ENCODE data around the gene SMPD3. TPM values are rescaled to one million over a fixed set of nuclear protein-coding genes. Genes with fewer than 3 reads are reported as not detected.

SMPD3 gene
- total and polyA plus RNA-seq, 2 of the 4 experiments (the other 2 are of a cell fraction) = not detected

GRCh38 chr16:68358951-68359350, 89.4 kb downstream of the SMPD3 start:
- ChIA-PET CTCF (no interaction called here), POLR2A (ENCODE audit: unreplicated experiment) (no interaction called here)
- Histone ChIP-seq H3K14ac (replicated peaks; ENCODE audit: low read depth, low read length) (no peak overlapping the region), H3K4me1 (ENCODE audit: control insufficient read depth, insufficient read depth, low read length) (no peaks in the 10 kb centered on the region), H2AFZ (replicated peaks; ENCODE audit: low read length, poor library complexity) (no peak overlapping the region), H3K9me1 (ENCODE audit: insufficient read depth, low read length) (no peaks in the 10 kb centered on the region), H3K4me2 (ENCODE audit: low read depth, low read length) (no peak overlapping the region), H3K9me3 (ENCODE audit: control insufficient read depth, insufficient read depth, low read length) (no peaks in the 10 kb centered on the region), H2BK15ac (ENCODE audit: low read depth, low read length) (no peak overlapping the region), H3K23ac (ENCODE audit: low read depth, low read length) (no peak overlapping the region), H2BK120ac (ENCODE audit: low read depth, low read length) (no peak overlapping the region), H3K56ac (ENCODE audit: extremely low read depth, insufficient read depth, low read length) (no peak overlapping the region), H3K36me3 (ENCODE audit: control insufficient read depth, insufficient read depth, low read length) (peaks cover 34% of the 10 kb centered on the region), H2BK5ac (ENCODE audit: low read depth, low read length, poor library complexity, severe bottlenecking) (no peak overlapping the region), H2AK5ac (ENCODE audit: low read depth, low read length) (no peak overlapping the region), H2AK9ac (replicated peaks; ENCODE audit: low read depth, low read length, poor library complexity) (no peak overlapping the region), H3K9ac (ENCODE audit: low read depth, low read length) (no peak overlapping the region), H2BK20ac (ENCODE audit: low read depth, low read length) (no peak overlapping the region), H4K91ac (ENCODE audit: insufficient read depth, low read depth, low read length) (no peak overlapping the region), H3K27ac (ENCODE audit: insufficient read depth, low read length) (no peak overlapping the region), H4K8ac (ENCODE audit: low read depth in 2 of 2, low read length in 2 of 2) (no peak overlapping the region), H3K79me1 (ENCODE audit: low read depth in 1 of 2, low read length in 2 of 2) (no peaks in the 10 kb centered on the region; a peak in 1 of 4 replicates), H3K18ac (ENCODE audit: low read depth, low read length) (no peak overlapping the region), H3K4me3 (ENCODE audit: insufficient read depth, low read depth, low read length) (no peak overlapping the region), H4K5ac (ENCODE audit: low read depth, low read length) (no peak overlapping the region), H3K27me3 (ENCODE audit: control insufficient read depth, insufficient read depth, low read length) (no peaks in the 10 kb centered on the region; the same call in 1 of the 2 replicates), H3K4ac (ENCODE audit: low read depth, low read length) (no peak overlapping the region), H4K20me1 (ENCODE audit: insufficient read depth, low read length) (no peaks in the 10 kb centered on the region)
- DNase-seq (no peak), ATAC-seq (ENCODE audit: low read depth) (no peak)
- no TSS peak for BruUV-seq (replicated peaks)
- intact Hi-C loops (cut with micrococcal nuclease) = no loop called here
- TF ChIP-seq MAFK (IDR thresholded peaks at IDR 0.05; ENCODE audit: low read depth, low read length) (no peak), FOS (IDR thresholded peaks at IDR 0.05; ENCODE audit: low read depth, low read length) (no peak)
- in situ Hi-C loops (cut with MboI; ENCODE audit: low sequenced_read_pairs) = no loop called here
- dilution Hi-C loops (cut with HindIII; ENCODE audit: low sequenced_read_pairs, unreplicated experiment) = no loop called here
- WGBS, 2 experiments (ENCODE audit: extremely low coverage in 2 of 2, insufficient read length in 1 of 2) = 66% methylated on average over 7 of the region's 13 CpGs; no CpG with 5 or more reads in 1 of the 2 experiments

All from IMR-90 (cell line).